GM11168 (cell line): ENCODE results near the gene FXYD1.

Source experiments
- in situ Hi-C: fragments of 300-500 bp; cut with MboI; formaldehyde crosslinking; loops from one replicate; pipeline ENCODE4 v1.12.0; 2022; ENCODE audit warnings: low sequenced_read_pairs; ENCODE audit not compliant: unreplicated experiment

The FXYD1 gene

GRCh38 chr19:35156673-35157014 is 18.0 kb downstream of the FXYD1 start:
- in situ Hi-C loops: no loop called here

- in situ Hi-C loops: no loop called here
Observed at GRCh38 chr19:35157431-35157830, 18.8 kb downstream of the FXYD1 start.

GRCh38 chr19:35159606-35160005 is 21.0 kb downstream of the FXYD1 start:
- in situ Hi-C loops: no loop called here

GRCh38 chr19:35160629-35161433 is 22.2 kb downstream of the FXYD1 start:
- in situ Hi-C loops: no loop called here

GRCh38 chr19:35161434-35161743 is 22.8 kb downstream of the FXYD1 start:
- in situ Hi-C loops: no loop called here

GRCh38 chr19:35162471-35163326 is 24.1 kb downstream of the FXYD1 start:
- in situ Hi-C loops: no loop called here

GRCh38 chr19:35164418-35164817 is 25.8 kb downstream of the FXYD1 start:
- in situ Hi-C loops: no loop called here

- in situ Hi-C loops: no loop called here
Observed at GRCh38 chr19:35165200-35166058, 26.8 kb downstream of the FXYD1 start.

- in situ Hi-C loops: no loop called here
Observed at GRCh38 chr19:35166100-35167063, 27.8 kb downstream of the FXYD1 start.

GRCh38 chr19:35167251-35168119 is 28.9 kb downstream of the FXYD1 start:
- in situ Hi-C loops: no loop called here

GRCh38 chr19:35168196-35168595 is 29.6 kb downstream of the FXYD1 start:
- in situ Hi-C loops: no loop called here

GRCh38 chr19:35169221-35169995 is 30.8 kb downstream of the FXYD1 start:
- in situ Hi-C loops: no loop called here

GRCh38 chr19:35170359-35171061 is 31.9 kb downstream of the FXYD1 start:
- in situ Hi-C loops: no loop called here

GRCh38 chr19:35171730-35172129 is 33.1 kb downstream of the FXYD1 start:
- in situ Hi-C loops: no loop called here

- in situ Hi-C loops: no loop called here
Observed at GRCh38 chr19:35174226-35174625, 35.6 kb downstream of the FXYD1 start.

GRCh38 chr19:35176181-35176570 is 37.6 kb downstream of the FXYD1 start:
- in situ Hi-C loops: no loop called here
